ENCODE data around the gene SHC3. TPM values are rescaled to one million over a fixed set of nuclear protein-coding genes. Genes with fewer than 3 reads are reported as not detected.

Gene SHC3
- total RNA-seq, 1 experiment from 2014 or later = 1.8 TPM

DNA sequence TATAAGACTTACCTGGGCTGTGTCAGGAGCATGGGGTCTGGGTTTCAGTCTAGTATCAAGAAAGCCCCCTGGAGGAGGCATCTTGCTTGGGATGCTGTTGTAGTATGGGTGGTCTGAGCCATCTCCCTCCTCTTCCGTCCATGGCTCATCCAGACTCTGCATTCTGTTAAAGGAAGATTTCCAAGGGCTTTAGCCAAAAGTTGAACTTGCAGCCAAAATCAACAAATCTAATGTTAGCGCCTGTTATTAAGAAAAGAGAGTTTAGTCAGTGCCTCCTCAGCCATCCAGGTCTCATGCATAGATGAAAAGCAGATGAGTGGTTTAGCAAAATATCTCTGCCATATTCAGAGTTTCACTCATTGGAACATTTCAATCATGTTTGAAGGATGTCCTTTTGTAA is 131.8 kb downstream of the SHC3 start:
- H3K27ac Mint-ChIP-seq = no peak overlapping the region
- DNase-seq = no peak
- H3K14ac ChIP-seq (ENCODE audit: insufficient read depth, low read length) = no peak overlapping the region

More for the DNA sequence above, 131.8 kb downstream of the SHC3 start:
- H3K27me3 ChIP-seq (ENCODE audit: insufficient read depth, low read length) = no peaks in the 10 kb centered on the region
- no peak overlapping the region for H2AFZ ChIP-seq (ENCODE audit: low read length)
- no peak overlapping the region for H3K4me3 Mint-ChIP-seq
- H3K36me3 Mint-ChIP-seq (ENCODE audit: insufficient read depth in 1 of 3, low read depth in 3 of 3) = no peaks in the 10 kb centered on the region
- no peak overlapping the region for H3K4me2 ChIP-seq (ENCODE audit: insufficient read depth, insufficient read length, low read length)
- TF ChIP-seq, protein P1, sequence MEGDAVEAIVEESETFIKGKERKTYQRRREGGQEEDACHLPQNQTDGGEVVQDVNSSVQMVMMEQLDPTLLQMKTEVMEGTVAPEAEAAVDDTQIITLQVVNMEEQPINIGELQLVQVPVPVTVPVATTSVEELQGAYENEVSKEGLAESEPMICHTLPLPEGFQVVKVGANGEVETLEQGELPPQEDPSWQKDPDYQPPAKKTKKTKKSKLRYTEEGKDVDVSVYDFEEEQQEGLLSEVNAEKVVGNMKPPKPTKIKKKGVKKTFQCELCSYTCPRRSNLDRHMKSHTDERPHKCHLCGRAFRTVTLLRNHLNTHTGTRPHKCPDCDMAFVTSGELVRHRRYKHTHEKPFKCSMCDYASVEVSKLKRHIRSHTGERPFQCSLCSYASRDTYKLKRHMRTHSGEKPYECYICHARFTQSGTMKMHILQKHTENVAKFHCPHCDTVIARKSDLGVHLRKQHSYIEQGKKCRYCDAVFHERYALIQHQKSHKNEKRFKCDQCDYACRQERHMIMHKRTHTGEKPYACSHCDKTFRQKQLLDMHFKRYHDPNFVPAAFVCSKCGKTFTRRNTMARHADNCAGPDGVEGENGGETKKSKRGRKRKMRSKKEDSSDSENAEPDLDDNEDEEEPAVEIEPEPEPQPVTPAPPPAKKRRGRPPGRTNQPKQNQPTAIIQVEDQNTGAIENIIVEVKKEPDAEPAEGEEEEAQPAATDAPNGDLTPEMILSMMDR (conservative IDR thresholded peaks at IDR 0.05) = no peak
- no peak overlapping the region for H4K91ac ChIP-seq (ENCODE audit: insufficient read length, low read depth, low read length)
- H3K18ac ChIP-seq (ENCODE audit: insufficient read length, low read depth, low read length) = no peak overlapping the region
- no peak overlapping the region for H2BK5ac ChIP-seq (ENCODE audit: insufficient read length, low read length)
- H3K4me1 Mint-ChIP-seq = peaks cover 0 to 4% of the 10 kb centered on the region in 2 experiments; a peak in 1 of 4 replicates
- no peak overlapping the region for H4K8ac ChIP-seq (replicated peaks; ENCODE audit: insufficient read length, low read depth, low read length)
- no peaks in the 10 kb centered on the region for H3K9me3 Mint-ChIP-seq
- H4K20me1 ChIP-seq (ENCODE audit: control insufficient read depth, insufficient read depth, insufficient read length) = no peaks in the 10 kb centered on the region
- no peak overlapping the region for H2BK20ac ChIP-seq (ENCODE audit: low read depth, low read length, poor library complexity, severe bottlenecking)
- no peak overlapping the region for H2BK12ac ChIP-seq (ENCODE audit: insufficient read length, low read depth, low read length)
- no peaks in the 10 kb centered on the region for H3K4me1 ChIP-seq (ENCODE audit: insufficient read depth, low read length)
- H3K9ac ChIP-seq (ENCODE audit: extremely low read depth, insufficient read length, low read length) = no peak overlapping the region
- H3K56ac ChIP-seq (ENCODE audit: insufficient read length, low read depth, low read length) = no peak overlapping the region
- H2AK5ac ChIP-seq (ENCODE audit: insufficient read length, low read length) = no peak overlapping the region
- H2BK120ac ChIP-seq (ENCODE audit: low read depth, low read length, poor library complexity, severe bottlenecking) = no peak overlapping the region
- H2BK15ac ChIP-seq (ENCODE audit: low read depth, low read length) = no peak overlapping the region
- no peaks in the 10 kb centered on the region for H3K79me1 ChIP-seq (ENCODE audit: insufficient read depth, low read depth, low read length, poor library complexity, severe bottlenecking)
- no peaks in the 10 kb centered on the region for H3K23me2 ChIP-seq (ENCODE audit: insufficient read length, low read depth, low read length, poor library complexity, severe bottlenecking)
- no peaks in the 10 kb centered on the region for H3K9me3 ChIP-seq (ENCODE audit: control insufficient read depth, low read depth, low read length)
- no peak overlapping the region for H3K23ac ChIP-seq (ENCODE audit: insufficient read length, low read depth, low read length)
- no peak overlapping the region for H3K27ac ChIP-seq (ENCODE audit: insufficient read length, low read depth, low read length)
- no CpG with 5 or more reads among the region's 2 CpGs for WGBS (ENCODE audit: extremely low coverage, insufficient read length, low lambda C conversion rate)
- H4K5ac ChIP-seq (ENCODE audit: insufficient read length, low read depth, low read length) = no peak overlapping the region
- H3K27me3 Mint-ChIP-seq (ENCODE audit: low read depth) = no peaks in the 10 kb centered on the region
- H3K4ac ChIP-seq (ENCODE audit: low read depth, low read length) = no peak overlapping the region
- no peak overlapping the region for H3T11ph ChIP-seq (ENCODE audit: low read length)
- no peaks in the 10 kb centered on the region for H3K79me2 ChIP-seq (ENCODE audit: insufficient read depth, low read length)

Data from H9 (cell line).